Caco-2 (cell line): ENCODE measurements around the gene STAG1. TPM values are rescaled to one million over a fixed set of nuclear protein-coding genes. Genes with fewer than 3 reads are reported as not detected.

Source experiments
- BruUV-seq: library from RNA; stranded (reverse); fragments of 400-500 nt; replicated peaks from 2 replicates; lab custom pipeline; 2021; lab: Mats Ljungman, UMichigan
- CTCF ChIA-PET: fragments of 300-600 bp; sonication (Branson Sonifier 250); formaldehyde crosslinking; loops from one replicate; lab custom pipeline; 2022; ENCODE audit warnings: antibody characterized with exemption; lab: Charles Lee
- POLR2A ChIA-PET: fragments of 300-600 bp; sonication (Branson Sonifier 250); formaldehyde crosslinking; loops from one replicate; lab custom pipeline; 2022; ENCODE audit warnings: antibody characterized with exemption; lab: Charles Lee
- DNase-seq, 2 experiments: peaks; one replicate each; pipeline versions ENCODE4 v3.0.0 to v3.0.0-alpha.2; 2020 to 2022
- H3K27me3 ChIP-seq: replicated peaks from 2 replicates; pipeline ENCODE4 v1.6.0; 2011; ENCODE audit warnings: low read length; ENCODE audit not compliant: control insufficient read depth, insufficient read depth
- H3K36me3 ChIP-seq: 2 replicates; pipeline ENCODE4 v1.5.1; 2011; ENCODE audit warnings: low read length; ENCODE audit not compliant: control insufficient read depth, insufficient read depth
- H3K4me1 ChIP-seq: fragments of 250-450 bp; sonication (Bioruptor Pico); 2 replicates; pipeline ENCODE4 v1.5.1; 2020; ENCODE audit warnings: mild to moderate bottlenecking
- H3K4me3 ChIP-seq: 2 replicates; pipeline ENCODE4 v1.5.1; 2011; ENCODE audit warnings: low read depth, mild to moderate bottlenecking, control low read depth, low read length
- H3K9me3 ChIP-seq: fragments of 250-450 bp; sonication (Bioruptor Pico); 2 replicates; pipeline ENCODE4 v1.5.1; 2020; ENCODE audit warnings: mild to moderate bottlenecking, moderate library complexity
- H3K27ac Mint-ChIP-seq: one replicate; pipeline ENCODE4 v1.8.0; 2022; ENCODE audit warnings: mixed read lengths; ENCODE audit not compliant: unreplicated experiment
- H3K27me3 Mint-ChIP-seq: one replicate; pipeline ENCODE4 v1.8.0; 2022; ENCODE audit warnings: mixed read lengths; ENCODE audit not compliant: insufficient read depth, unreplicated experiment
- H3K36me3 Mint-ChIP-seq: one replicate; pipeline ENCODE4 v1.8.0; 2022; ENCODE audit warnings: mild to moderate bottlenecking, mixed read lengths; ENCODE audit not compliant: insufficient read depth, unreplicated experiment
- H3K4me1 Mint-ChIP-seq: one replicate; pipeline ENCODE4 v1.8.0; 2022; ENCODE audit warnings: low read depth, mixed read lengths; ENCODE audit not compliant: unreplicated experiment
- H3K4me3 Mint-ChIP-seq: one replicate; pipeline ENCODE4 v1.8.0; 2022; ENCODE audit warnings: mild to moderate bottlenecking, moderate library complexity, mixed read lengths; ENCODE audit not compliant: unreplicated experiment
- H3K9me3 Mint-ChIP-seq: one replicate; pipeline ENCODE4 v1.8.0; 2022; ENCODE audit warnings: mixed read lengths; ENCODE audit not compliant: unreplicated experiment
- intact Hi-C: fragments of 100-400 bp; cut with micrococcal nuclease; formaldehyde crosslinking; loops from one replicate; pipeline ENCODE4 v1.10.0; 2022; ENCODE audit not compliant: unreplicated experiment
- total RNA-seq: library from RNA; stranded (reverse); gene quantifications from 2 replicates; pipeline ENCODE4 v1.2.3, GENCODE V29; 2022
- TF ChIP-seq, protein P1 (sequence below), 2 experiments: fragments of 200-600 bp in 1 of 2; IDR thresholded peaks; 1 replicate in 1 of 2; 2 replicates in 1 of 2; pipeline versions ENCODE4 v1.5.1 to v1.8.0; 2011 to 2022; ENCODE audit warnings: antibody characterized with exemption in 1 of 2, control low read depth in 1 of 2, inconsistent platforms in 1 of 2, low read depth in 1 of 2, low read length in 1 of 2, mild to moderate bottlenecking in 1 of 2, moderate library complexity in 1 of 2; ENCODE audit not compliant: insufficient read depth in 1 of 2, severe bottlenecking in 1 of 2, unreplicated experiment in 1 of 2

STAG1 gene
- total RNA-seq, 1 experiment from 2014 or later, result 37.5 TPM

DNA sequence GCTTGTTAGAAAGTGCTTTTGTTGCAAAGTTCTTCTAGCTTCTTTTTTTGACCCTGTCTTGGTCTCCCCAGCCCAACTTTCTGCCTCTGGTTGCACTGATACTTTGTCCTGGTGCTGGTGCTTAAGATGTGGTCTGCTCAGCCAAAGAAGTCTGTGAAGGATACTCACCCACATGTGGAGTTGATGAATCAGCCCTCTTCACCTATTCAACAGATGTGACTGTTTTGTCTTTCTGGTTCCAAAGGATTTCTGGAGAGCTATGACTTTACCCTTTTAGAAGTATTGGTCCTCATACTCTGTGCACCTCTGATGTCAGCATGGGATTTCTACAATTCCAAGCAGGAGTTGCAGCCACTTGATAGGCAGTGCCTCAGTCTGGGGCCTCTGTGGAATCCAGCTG, 418.0 kb downstream of the STAG1 start:
- TF ChIP-seq, protein P1, sequence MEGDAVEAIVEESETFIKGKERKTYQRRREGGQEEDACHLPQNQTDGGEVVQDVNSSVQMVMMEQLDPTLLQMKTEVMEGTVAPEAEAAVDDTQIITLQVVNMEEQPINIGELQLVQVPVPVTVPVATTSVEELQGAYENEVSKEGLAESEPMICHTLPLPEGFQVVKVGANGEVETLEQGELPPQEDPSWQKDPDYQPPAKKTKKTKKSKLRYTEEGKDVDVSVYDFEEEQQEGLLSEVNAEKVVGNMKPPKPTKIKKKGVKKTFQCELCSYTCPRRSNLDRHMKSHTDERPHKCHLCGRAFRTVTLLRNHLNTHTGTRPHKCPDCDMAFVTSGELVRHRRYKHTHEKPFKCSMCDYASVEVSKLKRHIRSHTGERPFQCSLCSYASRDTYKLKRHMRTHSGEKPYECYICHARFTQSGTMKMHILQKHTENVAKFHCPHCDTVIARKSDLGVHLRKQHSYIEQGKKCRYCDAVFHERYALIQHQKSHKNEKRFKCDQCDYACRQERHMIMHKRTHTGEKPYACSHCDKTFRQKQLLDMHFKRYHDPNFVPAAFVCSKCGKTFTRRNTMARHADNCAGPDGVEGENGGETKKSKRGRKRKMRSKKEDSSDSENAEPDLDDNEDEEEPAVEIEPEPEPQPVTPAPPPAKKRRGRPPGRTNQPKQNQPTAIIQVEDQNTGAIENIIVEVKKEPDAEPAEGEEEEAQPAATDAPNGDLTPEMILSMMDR (IDR thresholded peaks at IDR 0.05; ENCODE audit: insufficient read depth in 1 of 2, low read depth in 1 of 2, low read length in 1 of 2, severe bottlenecking in 1 of 2, unreplicated experiment in 1 of 2), result no peak
- no peaks in the 10 kb centered on the region for H3K27me3 Mint-ChIP-seq
- no peaks in the 10 kb centered on the region for H3K27me3 ChIP-seq
- H3K4me3 Mint-ChIP-seq, result no peak overlapping the region
- no TSS peak for BruUV-seq
- no peaks in the 10 kb centered on the region for H3K4me1 ChIP-seq
- no peak overlapping the region for H3K4me3 ChIP-seq
- no peak overlapping the region for H3K27ac Mint-ChIP-seq
- H3K36me3 Mint-ChIP-seq, result peaks cover 52% of the 10 kb centered on the region
- POLR2A ChIA-PET, result interaction anchor here (0.5 kb wide), 1 partner anchor 80 kb away, joined by 4 read pairs; no protein-coding TSS in a partner anchor
- no peaks in the 10 kb centered on the region; the same call in 1 of the 2 replicates for H3K36me3 ChIP-seq
- intact Hi-C loops, result no loop called here
- H3K9me3 Mint-ChIP-seq, result no peaks in the 10 kb centered on the region
- no peak for DNase-seq
- no peaks in the 10 kb centered on the region for H3K4me1 Mint-ChIP-seq
- CTCF ChIA-PET, result no interaction called here
- no peaks in the 10 kb centered on the region for H3K9me3 ChIP-seq

DNA sequence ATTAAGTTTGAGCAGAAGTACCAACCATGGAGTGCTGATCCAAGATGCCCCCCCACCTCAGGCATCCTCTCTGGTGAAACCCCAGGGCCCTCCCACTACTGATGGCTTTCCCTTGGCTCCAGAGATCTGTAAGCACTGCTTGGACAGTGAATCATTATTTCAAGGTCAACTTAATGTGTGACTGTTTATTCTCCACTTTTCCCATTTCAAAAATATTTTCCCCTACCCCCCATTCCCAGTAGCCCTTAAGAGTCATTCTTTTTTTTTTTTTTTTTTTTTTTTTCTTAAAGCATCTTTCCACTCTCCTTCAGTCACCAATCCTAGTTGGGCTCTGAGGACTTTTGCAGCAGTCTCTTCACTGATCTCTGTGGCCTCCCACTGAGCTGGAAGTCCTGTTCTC, 419.4 kb downstream of the STAG1 start:
- Histone ChIP-seq H3K9me3 (no peaks in the 10 kb centered on the region), H3K4me3 (no peak overlapping the region), H3K4me1 (no peaks in the 10 kb centered on the region), H3K36me3 (no peaks in the 10 kb centered on the region; the same call in 1 of the 2 replicates), H3K27me3 (no peaks in the 10 kb centered on the region)
- H3K27ac Mint-ChIP-seq, result no peak overlapping the region
- DNase-seq, result no peak
- H3K27me3 Mint-ChIP-seq, result no peaks in the 10 kb centered on the region
- TF ChIP-seq, protein P1 (IDR thresholded peaks at IDR 0.05; ENCODE audit: insufficient read depth in 1 of 2, low read depth in 1 of 2, low read length in 1 of 2, severe bottlenecking in 1 of 2, unreplicated experiment in 1 of 2), result no peak
- no peaks in the 10 kb centered on the region for H3K4me1 Mint-ChIP-seq
- CTCF ChIA-PET, result no interaction called here
- intact Hi-C loops, result no loop called here
- peaks cover 41% of the 10 kb centered on the region for H3K36me3 Mint-ChIP-seq
- no peak overlapping the region for H3K4me3 Mint-ChIP-seq
- no peaks in the 10 kb centered on the region for H3K9me3 Mint-ChIP-seq
- BruUV-seq, result no TSS peak
- POLR2A ChIA-PET, result no interaction called here

DNA sequence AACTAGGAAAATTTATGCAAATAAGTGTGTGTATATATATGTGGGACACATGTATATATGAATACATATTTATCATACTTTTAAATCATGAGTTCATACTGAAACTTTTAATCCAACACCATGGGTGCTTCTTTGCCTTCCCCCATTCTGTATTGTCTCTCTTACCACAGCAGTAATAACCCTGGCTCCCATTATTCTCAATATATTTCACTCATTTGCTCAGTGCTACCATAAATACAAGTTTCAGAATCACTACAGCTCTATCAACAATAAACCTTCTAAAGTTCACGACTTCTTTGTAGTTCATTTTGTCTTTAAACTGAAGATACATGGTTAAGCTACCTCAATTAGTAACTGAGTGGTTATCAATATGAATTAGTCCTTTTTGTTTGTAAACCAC, 419.9 kb downstream of the STAG1 start:
- intact Hi-C loops, result no loop called here
- H3K36me3 ChIP-seq, result no peaks in the 10 kb centered on the region; the same call in 1 of the 2 replicates
- H3K4me1 ChIP-seq, result no peaks in the 10 kb centered on the region
- BruUV-seq, result no TSS peak
- ChIA-PET CTCF (no interaction called here), POLR2A (no interaction called here)
- no peak overlapping the region for H3K4me3 ChIP-seq
- TF ChIP-seq, protein P1 (IDR thresholded peaks at IDR 0.05; ENCODE audit: insufficient read depth in 1 of 2, low read depth in 1 of 2, low read length in 1 of 2, severe bottlenecking in 1 of 2, unreplicated experiment in 1 of 2), result no peak
- Mint-ChIP-seq H3K9me3 (no peaks in the 10 kb centered on the region), H3K4me1 (no peaks in the 10 kb centered on the region), H3K4me3 (no peak overlapping the region), H3K27ac (no peak overlapping the region), H3K36me3 (peaks cover 38% of the 10 kb centered on the region), H3K27me3 (no peaks in the 10 kb centered on the region)
- no peaks in the 10 kb centered on the region for H3K27me3 ChIP-seq
- no peak for DNase-seq
- H3K9me3 ChIP-seq, result no peaks in the 10 kb centered on the region
